Skeletal muscle tissue (tissue), 4 donors: ENCODE data around the gene SRRM3. TPM values are rescaled to one million over a fixed set of nuclear protein-coding genes. Genes with fewer than 3 reads are reported as not detected.
"Not testable (repeated sequence)": the region's sequence is repeated elsewhere in the genome, so short reads cannot be mapped to it uniquely, and the experiment has no call there.

ENCODE experiments used
- H3K27ac ChIP-seq: one replicate; pipeline ENCODE4 v1.7.0; 2013; ENCODE audit warnings: mild to moderate bottlenecking, low read depth, low read length, inconsistent platforms
- H3K27me3 ChIP-seq, 3 donors: one replicate each; pipeline ENCODE4 v1.7.0; 2013; ENCODE audit warnings: low read length in 3 of 3; ENCODE audit not compliant: control insufficient read depth in 3 of 3, insufficient read depth in 3 of 3
- H3K36me3 ChIP-seq, 3 donors: one replicate each; pipeline ENCODE4 v1.7.0; 2013; ENCODE audit warnings: low read length in 3 of 3; ENCODE audit not compliant: control insufficient read depth in 3 of 3, insufficient read depth in 3 of 3
- H3K4me1 ChIP-seq, 3 donors: one replicate each; pipeline ENCODE4 v1.7.0; 2013; ENCODE audit warnings: low read length in 3 of 3, mild to moderate bottlenecking in 3 of 3; ENCODE audit not compliant: control insufficient read depth in 3 of 3, insufficient read depth in 3 of 3
- H3K4me3 ChIP-seq, 3 donors: one replicate each; pipeline ENCODE4 v1.7.0; 2013; ENCODE audit warnings: low read length in 3 of 3
- H3K9ac ChIP-seq, 3 donors: one replicate each; pipeline ENCODE4 v1.7.0; 2013; ENCODE audit warnings: low read length in 3 of 3, mild to moderate bottlenecking in 3 of 3, moderate library complexity in 2 of 3, low read depth in 1 of 3
- H3K9me3 ChIP-seq, 3 donors: one replicate each; pipeline ENCODE4 v1.7.0; 2013; ENCODE audit warnings: low read length in 3 of 3; ENCODE audit not compliant: control insufficient read depth in 3 of 3
- total RNA-seq: library from RNA; depleted of rRNA; stranded (reverse); fragments of >200 nt; gene quantifications from one replicate; pipeline ENCODE4 v1.2.3, GENCODE V29; 2014
- donor health status: Osteomylitis.

SRRM3 gene
- total RNA-seq, 1 donor from 2014 or later = not detected

DNA sequence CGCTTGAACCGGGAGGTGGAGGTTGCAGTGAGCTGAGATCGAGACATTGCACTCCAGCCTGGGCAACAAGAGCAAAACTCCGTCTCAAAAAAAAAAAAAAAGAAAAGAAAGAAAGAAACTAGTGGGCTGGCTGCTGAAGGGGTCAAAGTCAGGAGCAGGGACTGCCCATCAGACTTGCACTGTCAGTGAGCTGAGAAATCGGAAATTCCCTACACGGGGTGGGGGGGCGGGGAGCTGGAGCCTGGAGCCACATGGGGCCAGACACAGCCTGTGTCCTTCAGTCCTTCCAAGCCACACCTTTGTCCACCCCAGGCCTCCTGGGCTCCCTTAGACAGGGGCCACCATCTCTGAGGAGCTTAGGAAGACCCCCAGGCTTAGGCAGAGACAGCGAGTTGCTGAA is 34.5 kb downstream of the SRRM3 start:
- no peaks in the 10 kb centered on the region for H3K36me3 ChIP-seq
- H3K4me1 ChIP-seq = peaks cover 2 to 3% (median 3%) of the 10 kb centered on the region in 3 donors
- no peak overlapping the region for H3K27ac ChIP-seq
- H3K9ac ChIP-seq = no peak overlapping the region
- peaks cover 45 to 53% (median 46%) of the 10 kb centered on the region in 3 donors for H3K27me3 ChIP-seq
- H3K4me3 ChIP-seq = no peak overlapping the region
- no peaks in the 10 kb centered on the region for H3K9me3 ChIP-seq

DNA sequence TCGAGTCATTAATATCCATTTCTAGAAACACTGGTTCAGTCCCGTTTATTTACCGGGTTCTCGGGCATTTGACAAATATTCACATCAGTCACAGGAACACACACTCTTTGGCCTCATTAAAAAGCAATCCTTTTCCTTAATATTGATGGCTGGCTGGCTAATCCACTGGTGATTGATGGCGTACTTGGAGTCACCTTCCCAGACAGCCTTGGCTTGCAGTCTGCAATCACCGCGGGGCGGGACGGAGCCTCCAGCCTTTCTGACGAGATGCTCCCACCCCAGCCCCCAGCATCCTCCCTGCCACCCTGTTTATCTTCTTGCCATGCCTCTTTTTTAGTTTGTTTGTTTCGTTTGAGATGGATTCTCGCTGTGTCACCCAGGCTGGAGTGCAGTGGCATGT is 36.6 kb downstream of the SRRM3 start:
- H3K9me3 ChIP-seq = no peaks in the 10 kb centered on the region
- peaks cover 27 to 37% (median 28%) of the 10 kb centered on the region in 3 donors for H3K27me3 ChIP-seq
- H3K4me1 ChIP-seq = peaks cover 2 to 3% (median 3%) of the 10 kb centered on the region in 3 donors
- no peaks in the 10 kb centered on the region for H3K36me3 ChIP-seq
- no peak overlapping the region for H3K9ac ChIP-seq
- no peak overlapping the region for H3K4me3 ChIP-seq
- H3K27ac ChIP-seq = no peak overlapping the region

DNA sequence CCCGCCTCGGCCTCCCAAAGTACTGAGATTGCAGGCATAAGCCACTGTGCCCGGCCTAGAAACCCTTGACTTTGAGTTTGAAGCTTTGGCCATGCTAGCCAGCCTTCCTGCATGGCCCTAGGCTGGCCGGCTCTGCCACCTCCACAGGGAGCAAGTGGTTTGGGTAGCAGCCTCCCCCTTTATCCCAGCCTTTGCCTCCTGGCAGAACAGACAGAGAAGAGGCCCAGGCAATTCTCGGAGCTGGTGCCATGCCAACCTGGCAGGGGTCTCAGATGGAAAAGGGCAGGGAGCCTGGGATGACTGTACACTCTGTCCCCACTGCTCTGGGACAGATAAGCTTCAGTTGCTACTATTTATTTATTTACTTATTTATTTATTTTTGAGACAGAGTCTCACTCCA is 39.4 kb downstream of the SRRM3 start:
- no peaks in the 10 kb centered on the region for H3K4me1 ChIP-seq
- no peak overlapping the region for H3K27ac ChIP-seq
- no peaks in the 10 kb centered on the region for H3K36me3 ChIP-seq
- no peaks in the 10 kb centered on the region for H3K9me3 ChIP-seq
- H3K27me3 ChIP-seq = peaks cover 14 to 17% (median 15%) of the 10 kb centered on the region in 3 donors
- no peak overlapping the region for H3K4me3 ChIP-seq
- H3K9ac ChIP-seq = no peak overlapping the region

DNA sequence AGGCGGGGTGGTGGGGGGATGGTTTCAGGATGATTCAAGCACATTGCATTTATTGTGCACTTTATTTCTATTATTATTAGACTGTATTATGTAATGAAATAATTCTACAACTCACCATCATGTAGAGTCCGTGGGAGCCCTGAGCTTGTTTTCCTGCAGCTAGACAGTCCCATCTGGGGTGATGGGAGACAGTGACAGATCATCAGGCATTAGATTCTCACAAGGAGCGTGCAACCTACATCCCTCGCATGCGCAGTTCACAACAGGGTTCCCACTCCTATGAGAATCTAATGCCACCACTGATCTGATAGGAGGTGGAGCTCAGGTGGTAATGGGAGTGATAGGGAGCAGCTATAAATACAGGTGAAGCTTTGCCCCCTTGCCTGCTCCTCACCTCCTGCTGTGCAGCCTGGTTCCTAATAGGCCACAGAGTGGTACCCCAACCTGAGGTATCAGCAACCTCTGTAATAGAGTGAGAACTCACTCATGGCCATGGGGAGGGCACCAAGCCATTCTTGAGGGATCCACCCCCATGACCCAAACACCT is 40.9 kb downstream of the SRRM3 start:
- H3K4me3 ChIP-seq, H3K9me3 ChIP-seq, H3K27me3 ChIP-seq, H3K27ac ChIP-seq, H3K4me1 ChIP-seq, H3K36me3 ChIP-seq, H3K9ac ChIP-seq: not testable (repeated sequence)

DNA sequence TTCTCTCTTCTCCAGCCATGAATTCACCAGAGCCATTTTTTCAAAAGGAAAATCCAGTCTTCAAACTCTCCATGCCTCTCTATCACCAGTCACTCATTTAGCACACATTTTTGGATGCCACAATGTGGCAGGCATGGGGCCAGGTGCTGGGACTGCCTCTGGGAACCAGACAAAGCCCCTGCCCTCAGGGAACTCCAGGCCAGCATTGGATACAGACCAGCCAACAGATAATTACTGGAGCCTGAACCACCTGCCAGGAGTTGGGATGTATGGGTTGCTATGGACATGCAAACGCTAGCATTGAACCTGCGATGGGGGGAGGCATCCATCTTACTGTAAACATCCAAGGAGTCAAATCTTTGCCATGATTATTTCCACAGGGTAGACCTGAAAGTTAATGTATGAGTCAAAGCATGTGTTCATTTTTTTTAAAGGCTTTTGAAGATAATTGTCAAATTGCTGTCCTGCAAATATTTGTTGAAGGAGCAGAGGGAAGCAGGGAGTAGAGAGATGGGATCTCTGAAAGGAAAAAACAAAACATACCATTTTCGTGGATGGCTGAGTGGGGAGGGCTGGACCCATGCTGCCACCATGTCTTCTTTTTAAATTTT is 43.2 kb downstream of the SRRM3 start:
- Histone ChIP-seq H3K36me3 (no peaks in the 10 kb centered on the region), H3K9me3 (no peaks in the 10 kb centered on the region), H3K9ac (no peak overlapping the region), H3K27ac (no peak overlapping the region), H3K27me3 (peaks cover 0 to 3% (median 0%) of the 10 kb centered on the region in 3 donors), H3K4me1 (no peaks in the 10 kb centered on the region), H3K4me3 (no peak overlapping the region)

DNA sequence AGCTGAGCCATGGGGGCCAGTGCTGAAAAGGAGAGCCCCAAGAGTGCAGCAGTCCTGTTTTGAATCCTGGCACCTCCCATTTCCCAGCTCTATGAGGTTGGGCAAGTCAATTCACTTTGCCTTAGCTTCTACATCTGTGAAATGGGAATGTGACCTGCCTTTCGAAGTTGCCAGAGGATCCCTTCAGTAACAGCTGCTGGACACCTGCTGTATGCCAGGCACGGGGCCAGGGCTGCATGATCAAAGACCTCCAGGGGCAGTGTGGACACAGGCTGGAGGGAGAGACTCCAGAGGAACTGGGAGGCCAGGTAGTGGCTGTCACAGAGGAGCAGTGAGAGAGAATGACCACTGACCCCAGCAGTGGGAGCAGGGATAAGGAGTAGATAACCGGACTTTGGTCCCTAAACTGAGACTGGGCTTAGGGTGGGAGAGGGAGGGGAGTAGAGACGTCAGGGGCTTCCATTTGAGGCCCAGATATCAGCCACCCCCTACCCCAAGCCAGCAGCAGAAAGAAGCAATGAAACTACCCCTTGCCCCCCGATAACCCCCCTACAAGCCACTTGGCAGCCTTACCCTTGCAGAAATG is 45.2 kb downstream of the SRRM3 start:
- Histone ChIP-seq H3K9ac (no peak overlapping the region), H3K9me3 (no peaks in the 10 kb centered on the region), H3K4me3 (no peak overlapping the region), H3K27ac (no peak overlapping the region), H3K27me3 (peaks cover 0 to 3% (median 0%) of the 10 kb centered on the region in 3 donors), H3K4me1 (no peaks in the 10 kb centered on the region), H3K36me3 (no peaks in the 10 kb centered on the region)

DNA sequence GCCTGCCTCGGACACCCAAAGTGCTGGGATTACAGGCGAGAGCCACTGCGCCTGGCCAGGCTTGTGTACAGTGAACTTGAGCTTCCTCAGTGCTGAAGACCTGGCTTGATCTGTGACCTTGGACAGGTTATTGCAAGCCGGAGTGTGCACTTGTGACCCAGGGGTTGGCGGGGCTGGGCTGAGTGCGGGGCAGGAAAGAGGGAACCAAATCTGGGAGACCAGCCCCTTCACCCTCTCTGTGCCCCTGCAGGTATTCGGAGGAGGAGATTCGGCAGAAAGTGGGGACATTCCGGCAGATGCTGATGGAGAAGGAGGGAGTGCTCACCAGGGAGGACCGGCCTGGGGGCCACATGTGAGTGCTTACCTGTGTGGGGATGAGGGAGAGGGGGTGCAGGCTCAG is 46.2 kb downstream of the SRRM3 start:
- Histone ChIP-seq H3K4me3 (no peak overlapping the region), H3K9ac (no peak overlapping the region)

DNA sequence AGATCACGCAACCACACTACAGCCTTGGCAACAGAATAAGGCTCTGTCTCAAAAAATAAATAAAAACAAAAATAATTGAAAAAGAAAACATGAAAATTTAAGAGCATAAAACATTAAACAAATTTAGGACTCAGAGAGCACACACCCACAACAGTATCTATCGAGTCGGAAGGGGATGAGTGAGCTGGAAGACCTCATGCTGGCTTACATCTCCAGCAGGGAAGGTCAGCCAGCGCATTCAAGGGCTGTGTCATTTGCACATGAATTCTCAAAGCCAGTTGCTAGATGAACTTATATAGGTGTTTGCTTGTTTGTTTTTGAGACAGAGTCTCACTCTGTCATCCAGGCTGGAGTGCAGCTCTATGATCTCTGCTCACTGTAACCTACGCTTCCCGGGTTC is 50.3 kb downstream of the SRRM3 start:
- peaks cover 0 to 3% (median 0%) of the 10 kb centered on the region in 3 donors for H3K27me3 ChIP-seq
- H3K4me3 ChIP-seq = no peak overlapping the region
- H3K9me3 ChIP-seq = no peaks in the 10 kb centered on the region
- no peaks in the 10 kb centered on the region for H3K4me1 ChIP-seq
- H3K27ac ChIP-seq = no peak overlapping the region
- H3K36me3 ChIP-seq = no peaks in the 10 kb centered on the region
- no peak overlapping the region for H3K9ac ChIP-seq

More for the DNA sequence above, 46.2 kb downstream of the SRRM3 start:
- Histone ChIP-seq H3K4me1 (no peaks in the 10 kb centered on the region), H3K27ac (no peak overlapping the region), H3K27me3 (no peaks in the 10 kb centered on the region), H3K36me3 (no peaks in the 10 kb centered on the region), H3K9me3 (no peaks in the 10 kb centered on the region)

DNA sequence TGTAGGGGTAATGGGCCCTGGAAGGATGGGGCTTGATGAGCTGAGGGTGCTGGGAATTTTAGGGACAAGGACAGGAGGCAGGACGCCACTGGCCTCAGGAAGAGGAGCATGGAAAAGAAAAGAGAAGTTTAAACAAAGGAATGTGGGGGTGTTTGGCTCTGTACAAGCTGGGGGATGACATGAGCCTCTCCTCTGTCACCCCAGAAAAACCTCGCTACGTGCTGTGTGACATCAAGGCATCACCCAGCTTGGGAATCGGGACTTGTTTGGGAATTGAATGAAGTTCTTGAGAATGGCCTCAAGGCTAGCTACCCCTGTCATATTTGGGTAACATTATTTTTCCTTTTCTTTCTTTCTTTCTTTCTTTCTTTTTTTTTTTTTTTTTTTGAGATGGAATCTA is 53.1 kb downstream of the SRRM3 start:
- H3K4me1 ChIP-seq = no peaks in the 10 kb centered on the region
- peaks cover 8 to 24% (median 10%) of the 10 kb centered on the region in 3 donors for H3K27me3 ChIP-seq
- H3K27ac ChIP-seq = no peak overlapping the region
- H3K9me3 ChIP-seq = no peaks in the 10 kb centered on the region
- no peaks in the 10 kb centered on the region for H3K36me3 ChIP-seq
- H3K9ac ChIP-seq = no peak overlapping the region
- H3K4me3 ChIP-seq = no peak overlapping the region

DNA sequence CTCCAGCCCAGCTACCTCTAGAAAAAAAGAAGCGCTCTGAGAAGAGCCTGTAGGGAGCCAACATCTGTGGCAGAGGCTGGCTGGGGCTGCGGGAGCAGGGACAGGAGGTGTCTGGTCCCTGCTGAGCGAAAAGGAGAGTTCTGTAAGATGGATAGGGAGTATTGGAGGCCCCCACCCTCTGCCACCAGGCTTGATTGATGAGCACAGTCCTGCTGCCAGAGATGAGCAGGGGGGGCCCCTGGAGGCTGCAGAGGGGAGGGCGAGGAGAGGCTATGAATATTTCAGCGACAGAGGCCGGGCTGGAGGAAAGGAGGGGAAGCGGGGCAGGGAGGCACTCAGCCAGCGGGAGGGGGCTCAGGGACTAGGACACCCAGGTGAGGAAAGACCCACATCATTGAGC is 56.3 kb downstream of the SRRM3 start:
- H3K27ac ChIP-seq = no peak overlapping the region
- no peak overlapping the region for H3K4me3 ChIP-seq
- H3K9ac ChIP-seq = no peak overlapping the region
- H3K4me1 ChIP-seq = no peaks in the 10 kb centered on the region
- H3K27me3 ChIP-seq = peaks cover 16 to 39% (median 18%) of the 10 kb centered on the region in 3 donors
- no peaks in the 10 kb centered on the region for H3K36me3 ChIP-seq
- no peaks in the 10 kb centered on the region for H3K9me3 ChIP-seq
